H1 (cell line): Measurements from ENCODE around the gene CAMK2B. TPM values are rescaled to one million over a fixed set of nuclear protein-coding genes. Genes with fewer than 3 reads are reported as not detected.

Experiments used
- CTCF ChIA-PET: fragments of 300-600 bp; sonication (Branson Sonifier 250); formaldehyde crosslinking; loops from one replicate; lab custom pipeline; 2021; ENCODE audit not compliant: partially characterized antibody; lab: Charles Lee
- POLR2A ChIA-PET: fragments of 300-600 bp; sonication (Branson Sonifier 250); formaldehyde crosslinking; loops from one replicate; lab custom pipeline; 2021; ENCODE audit warnings: inconsistent platforms; ENCODE audit not compliant: partially characterized antibody; lab: Charles Lee
- DNase-seq, 2 experiments: peaks; one replicate each; pipeline versions ENCODE4 v3.0.0 to v3.0.0-alpha.2; 2010 to 2022; ENCODE audit warnings: low spot score in 2 of 2, low read depth in 1 of 2, mixed read lengths in 1 of 2
- FAIRE-seq: peaks from 2 replicates; lab custom pipeline; 2011; peaks lifted over from hg19 to GRCh38; lab: Jason Lieb, UNC
- H2AFZ ChIP-seq: 2 replicates; pipeline ENCODE4 v1.8.1; 2012; ENCODE audit warnings: low read length, inconsistent platforms
- H2AK5ac ChIP-seq: 2 replicates; pipeline ENCODE4 v1.6.1; 2013; ENCODE audit warnings: low read depth, low read length
- H2BK120ac ChIP-seq: replicated peaks from 2 replicates; pipeline ENCODE3; 2013; ENCODE audit warnings: low read depth, low read length, inconsistent platforms
- H2BK12ac ChIP-seq: 2 replicates; pipeline ENCODE4 v1.6.1; 2013; ENCODE audit warnings: low read depth, low read length
- H2BK15ac ChIP-seq: 2 replicates; pipeline ENCODE4 v1.6.1; 2013; ENCODE audit warnings: low read length
- H2BK20ac ChIP-seq: 2 replicates; pipeline ENCODE4 v1.6.1; 2013; ENCODE audit warnings: low read length
- H2BK5ac ChIP-seq: 2 replicates; pipeline ENCODE4 v1.6.1; 2013; ENCODE audit warnings: low read depth, low read length
- H3K14ac ChIP-seq: 2 replicates; pipeline ENCODE4 v1.6.1; 2013; ENCODE audit warnings: inconsistent platforms; ENCODE audit not compliant: insufficient read length
- H3K18ac ChIP-seq: 2 replicates; pipeline ENCODE4 v1.6.1; 2013; ENCODE audit warnings: low read length; ENCODE audit errors: extremely low read depth
- H3K23ac ChIP-seq: 2 replicates; pipeline ENCODE4 v1.6.1; 2013; ENCODE audit warnings: inconsistent platforms; ENCODE audit not compliant: insufficient read length
- H3K23me2 ChIP-seq: 2 replicates; pipeline ENCODE4 v1.6.1; 2013; ENCODE audit warnings: low read depth, low read length
- H3K27ac ChIP-seq: 2 replicates; pipeline ENCODE4 v1.6.1; 2011; ENCODE audit warnings: low read depth, low read length, inconsistent platforms
- H3K27me3 ChIP-seq, 4 experiments: replicated peaks in 1 of 4; 1 replicate in 1 of 4; 2 replicates in 3 of 4; pipeline versions ENCODE4 v1.6.1 to v1.8.1; 2011 to 2013; ENCODE audit warnings: low read length in 3 of 4, mild to moderate bottlenecking in 3 of 4, inconsistent platforms in 2 of 4, mixed read lengths in 2 of 4, moderate library complexity in 1 of 4; ENCODE audit not compliant: control insufficient read depth in 3 of 4, insufficient read depth in 3 of 4; ENCODE audit errors: extremely low read depth in 1 of 4
- H3K36me3 ChIP-seq, 4 experiments: 2 replicates each; pipeline versions ENCODE4 v1.6.1 to v1.8.1; 2011 to 2013; ENCODE audit warnings: mild to moderate bottlenecking in 4 of 4, low read length in 3 of 4, moderate library complexity in 2 of 4, control low read depth in 1 of 4, inconsistent platforms in 1 of 4; ENCODE audit not compliant: insufficient read depth in 4 of 4, control insufficient read depth in 2 of 4
- H3K4ac ChIP-seq: replicated peaks from 2 replicates; pipeline ENCODE3; 2013; ENCODE audit warnings: low read length, low read depth, mixed read lengths, inconsistent platforms; ENCODE audit not compliant: insufficient read length
- H3K4me1 ChIP-seq, 4 experiments: replicated peaks in 1 of 4; 1 replicate in 1 of 4; 2 replicates in 3 of 4; pipeline versions ENCODE4 v1.6.1 to v1.8.1; 2011 to 2013; ENCODE audit warnings: low read length in 3 of 4, inconsistent platforms in 2 of 4, mixed read lengths in 1 of 4; ENCODE audit not compliant: insufficient read depth in 4 of 4, control insufficient read depth in 3 of 4
- H3K4me2 ChIP-seq, 2 experiments: 2 replicates each; pipeline versions ENCODE4 v1.6.1 to v1.8.1; 2011 to 2013; ENCODE audit warnings: low read depth in 2 of 2, low read length in 2 of 2, control low read depth in 1 of 2, inconsistent platforms in 1 of 2, mild to moderate bottlenecking in 1 of 2; ENCODE audit not compliant: insufficient read depth in 1 of 2
- H3K4me3 ChIP-seq, 4 experiments: fragments of 200-600, 300-600 bp in 1 of 4; sonication (generic), shearing (Covaris generic), sonication (Bioruptor Twin) in 1 of 4; 2 replicates each; pipeline versions ENCODE4 v1.5.1 to v1.8.1; 2011 to 2016; ENCODE audit warnings: low read length in 4 of 4, low read depth in 3 of 4, control low read depth in 2 of 4, inconsistent platforms in 2 of 4, mild to moderate bottlenecking in 2 of 4, mixed read lengths in 1 of 4, moderate library complexity in 1 of 4; ENCODE audit not compliant: insufficient read depth in 2 of 4; ENCODE audit errors: extremely low read depth in 1 of 4
- H3K56ac ChIP-seq: replicated peaks from 2 replicates; pipeline ENCODE3; 2013; ENCODE audit warnings: low read depth, mild to moderate bottlenecking, mixed read lengths, low read length, inconsistent platforms; ENCODE audit not compliant: insufficient read length
- H3K79me1 ChIP-seq: 2 replicates; pipeline ENCODE4 v1.6.1; 2013; ENCODE audit warnings: low read depth, low read length, control low read depth
- H3K79me2 ChIP-seq, 2 experiments: 2 replicates each; pipeline versions ENCODE4 v1.6.1 to v1.8.1; 2012 to 2013; ENCODE audit warnings: low read length in 2 of 2, mild to moderate bottlenecking in 2 of 2, inconsistent platforms in 1 of 2; ENCODE audit not compliant: insufficient read depth in 2 of 2, control insufficient read depth in 1 of 2
- H3K9ac ChIP-seq, 4 experiments: replicated peaks in 1 of 4; 1 replicate in 1 of 4; 2 replicates in 3 of 4; pipeline versions ENCODE4 v1.6.1 to v1.8.1; 2011 to 2013; ENCODE audit warnings: low read depth in 3 of 4, low read length in 3 of 4, control low read depth in 2 of 4, mild to moderate bottlenecking in 2 of 4, moderate library complexity in 2 of 4, inconsistent platforms in 1 of 4; ENCODE audit errors: extremely low read depth in 1 of 4
- H3K9me3 ChIP-seq, 2 experiments: 2 replicates each; pipeline versions ENCODE4 v1.6.1 to v1.8.1; 2012 to 2013; ENCODE audit warnings: mild to moderate bottlenecking in 2 of 2, moderate library complexity in 2 of 2, control low read depth in 1 of 2, inconsistent platforms in 1 of 2, low read depth in 1 of 2, low read length in 1 of 2, mixed read lengths in 1 of 2; ENCODE audit not compliant: insufficient read depth in 2 of 2
- H4K20me1 ChIP-seq, 2 experiments: replicated peaks in 1 of 2; 2 replicates each; pipeline versions ENCODE3 to v1.8.1; 2011 to 2013; ENCODE audit warnings: inconsistent platforms in 2 of 2, low read length in 2 of 2, mild to moderate bottlenecking in 1 of 2; ENCODE audit not compliant: insufficient read depth in 2 of 2, control insufficient read depth in 1 of 2
- H4K5ac ChIP-seq: 2 replicates; pipeline ENCODE4 v1.6.1; 2013; ENCODE audit warnings: low read length, low read depth, mixed read lengths, inconsistent platforms; ENCODE audit not compliant: insufficient read length
- H4K8ac ChIP-seq: 2 replicates; pipeline ENCODE4 v1.8.0; 2013; ENCODE audit warnings: mild to moderate bottlenecking, moderate library complexity, low read length, inconsistent platforms; ENCODE audit not compliant: insufficient read depth; ENCODE audit errors: extremely low read depth
- H4K91ac ChIP-seq: replicated peaks from 2 replicates; pipeline ENCODE3; 2013; ENCODE audit warnings: low read length, mixed read lengths, inconsistent platforms; ENCODE audit not compliant: insufficient read length
- CEBPB ChIP-seq: IDR thresholded peaks from 2 replicates; pipeline ENCODE4 v1.6.1; 2012; ENCODE audit warnings: low read depth, low read length
- CREB1 ChIP-seq: IDR thresholded peaks from 2 replicates; pipeline ENCODE4 v1.6.1; 2012; ENCODE audit warnings: inconsistent platforms
- CTBP2 ChIP-seq: IDR thresholded peaks from 2 replicates; pipeline ENCODE4 v1.7.0; 2011; ENCODE audit warnings: borderline replicate concordance, mild to moderate bottlenecking, moderate library complexity, mixed read lengths, low read length; ENCODE audit not compliant: insufficient read depth, insufficient read length
- HDAC2 ChIP-seq, 2 experiments: fragments of 300-600 bp in 1 of 2; sonication (generic) in 1 of 2; IDR thresholded peaks; 2 replicates each; pipeline ENCODE4 v1.6.1; 2011 to 2012; ENCODE audit warnings: low read depth in 2 of 2, low read length in 2 of 2, mild to moderate bottlenecking in 2 of 2, moderate library complexity in 2 of 2, borderline replicate concordance in 1 of 2, inconsistent platforms in 1 of 2
- RNF2 ChIP-seq: fragments of 200-900, 300-1000 bp; sonication (generic); IDR thresholded peaks from 2 replicates; pipeline ENCODE4 v1.7.1; 2016; ENCODE audit warnings: borderline replicate concordance, low read depth, mild to moderate bottlenecking, antibody characterized with exemption, low read length; ENCODE audit not compliant: poor library complexity, severe bottlenecking; ENCODE audit errors: missing control alignments
- SIRT6 ChIP-seq: IDR thresholded peaks from one replicate; pipeline ENCODE4 v1.7.1; 2012; ENCODE audit warnings: low read length, inconsistent platforms
- SP1 ChIP-seq: IDR thresholded peaks from 2 replicates; pipeline ENCODE4 v1.6.1; 2011; ENCODE audit warnings: low read depth, low read length
- WGBS, 2 experiments: shearing (Covaris generic) in 1 of 2; methylation state at CpG; one replicate each; pipeline versions ENCODE4 v1.1.6 to v1.1.7; 2013 to 2015; ENCODE audit warnings: low lambda C conversion rate in 2 of 2, mixed read lengths in 2 of 2, inconsistent platforms in 1 of 2, low coverage in 1 of 2, missing lambda C conversion rate in 1 of 2; ENCODE audit not compliant: insufficient replicate concordance in 2 of 2, insufficient coverage in 1 of 2, insufficient read length in 1 of 2; ENCODE audit errors: extremely low coverage in 1 of 2, missing lambda C conversion rate in 1 of 2; 5-methylcytosine and 5-hydroxymethylcytosine counted together
- polyA plus RNA-seq, 7 experiments: library from polyadenylated mRNA; depleted of rRNA in 3 of 7; stranded (reverse) in 5 of 7; unstranded in 2 of 7; fragments of >200 nt in 5 of 7; fragments of 200-250 nt in 2 of 7; gene quantifications; 1 replicate in 5 of 7; 2 replicates in 1 of 7; 4 replicates in 1 of 7; pipeline versions ENCODE4 v1.2.1 to v1.2.3, GENCODE V29; 2011 to 2013; ENCODE audit warnings: missing spikeins in 2 of 7, mixed read lengths in 2 of 7
- total RNA-seq: library from RNA; stranded (reverse); fragmentation: NEBNext Ultra II Directional; extraction: Animal tissue kit (Norgen Biotek cat#: 25700); gene quantifications from 2 replicates; pipeline ENCODE4 v1.2.1, GENCODE V29; 2021

Gene CAMK2B
- total and polyA plus RNA-seq, 2 of the 8 experiments (the other 6 are each of a cell fraction or from before 2014, with no cell fraction given), result 0.05 to 0.15 TPM

DNA sequence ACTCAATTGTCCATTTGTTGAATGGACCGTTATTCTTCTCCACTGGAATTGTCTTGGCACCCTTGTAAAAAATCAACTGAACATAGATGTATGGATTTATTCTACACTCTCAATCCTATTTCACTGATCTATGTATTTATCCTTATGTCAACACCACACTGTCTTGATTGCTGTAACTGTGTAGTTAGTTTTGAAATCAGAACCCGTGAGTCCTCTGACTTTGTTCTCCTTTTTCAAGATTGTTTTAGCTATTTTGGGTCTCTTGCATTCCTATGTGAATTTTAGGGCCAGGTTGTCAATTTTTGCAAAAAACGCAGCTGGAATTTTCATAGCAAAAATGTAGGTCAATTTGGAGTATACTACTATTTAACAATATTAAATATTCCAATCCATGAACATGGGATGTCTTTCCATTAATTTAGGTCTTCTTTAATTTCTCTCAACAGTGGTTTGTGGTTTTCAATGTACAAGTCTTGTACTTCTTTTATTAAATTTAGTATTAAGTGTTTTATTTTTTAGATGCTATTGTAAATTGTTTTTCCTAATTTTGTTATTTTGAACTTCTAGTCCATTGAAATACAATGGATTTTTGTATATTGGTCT, 10.0 kb downstream of the CAMK2B start:
- H2BK12ac ChIP-seq, result no peak overlapping the region
- H3K27me3 ChIP-seq, result peaks cover 5 to 7% (median 5%) of the 10 kb centered on the region in 4 experiments; a peak in 6 of 7 replicates
- no peak overlapping the region for H3K4me2 ChIP-seq
- no peaks in the 10 kb centered on the region for H3K79me1 ChIP-seq
- H3K4me3 ChIP-seq, result no peak overlapping the region
- no peaks in the 10 kb centered on the region for H3K23me2 ChIP-seq
- WGBS, 2 experiments, result 80% methylated on average over 3 of the region's 3 CpGs; no CpG with 5 or more reads in 1 of the 2 experiments
- no peak overlapping the region for H2BK120ac ChIP-seq
- no peak overlapping the region for H2BK15ac ChIP-seq
- no peak for TF ChIP-seq CREB1
- no peak for TF ChIP-seq CEBPB
- no peak for TF ChIP-seq SP1
- TF ChIP-seq RNF2, result no peak
- TF ChIP-seq HDAC2 (IDR thresholded peaks at IDR 0.05; ENCODE audit: borderline replicate concordance in 1 of 2, low read depth in 2 of 2, low read length in 2 of 2), result no peak
- no peak for TF ChIP-seq SIRT6
- TF ChIP-seq CTBP2, result no peak
- POLR2A ChIA-PET, result no interaction called here
- no peak overlapping the region for H3K14ac ChIP-seq
- no peak overlapping the region for H3K9ac ChIP-seq
- DNase-seq (no peak), FAIRE-seq (no peak)
- H4K20me1 ChIP-seq, result peaks cover 0 to 1% of the 10 kb centered on the region in 2 experiments
- no peak overlapping the region for H2AK5ac ChIP-seq
- H4K91ac ChIP-seq, result no peak overlapping the region
- no peak overlapping the region for H3K4ac ChIP-seq
- H3K27ac ChIP-seq, result no peak overlapping the region
- H2AFZ ChIP-seq, result no peak overlapping the region
- H4K5ac ChIP-seq, result no peak overlapping the region
- no peak overlapping the region for H2BK5ac ChIP-seq
- H3K18ac ChIP-seq, result no peak overlapping the region
- H3K36me3 ChIP-seq, result no peaks in the 10 kb centered on the region
- no peak overlapping the region for H3K23ac ChIP-seq
- H3K4me1 ChIP-seq, result no peaks in the 10 kb centered on the region
- no peak overlapping the region for H3K56ac ChIP-seq
- CTCF ChIA-PET, result interaction anchor here (0.6 to 2.9 kb wide), 4 partner anchors 8 to 1797 kb away, joined by 3 to 8 read pairs (median 4); no protein-coding TSS in a partner anchor
- no peak overlapping the region for H2BK20ac ChIP-seq
- H3K9me3 ChIP-seq, result no peaks in the 10 kb centered on the region
- no peaks in the 10 kb centered on the region for H3K79me2 ChIP-seq
- no peak overlapping the region for H4K8ac ChIP-seq
